D341Med (cell line): ENCODE data around the gene AK3.
"Not testable (repeated sequence)": the region's sequence is repeated elsewhere in the genome, so short reads cannot be mapped to it uniquely, and the experiment has no call there.

ENCODE experiments used
- DNase-seq: peaks from one replicate; pipeline ENCODE4 v3.0.0; 2012; ENCODE audit warnings: low spot score

Gene AK3

DNA sequence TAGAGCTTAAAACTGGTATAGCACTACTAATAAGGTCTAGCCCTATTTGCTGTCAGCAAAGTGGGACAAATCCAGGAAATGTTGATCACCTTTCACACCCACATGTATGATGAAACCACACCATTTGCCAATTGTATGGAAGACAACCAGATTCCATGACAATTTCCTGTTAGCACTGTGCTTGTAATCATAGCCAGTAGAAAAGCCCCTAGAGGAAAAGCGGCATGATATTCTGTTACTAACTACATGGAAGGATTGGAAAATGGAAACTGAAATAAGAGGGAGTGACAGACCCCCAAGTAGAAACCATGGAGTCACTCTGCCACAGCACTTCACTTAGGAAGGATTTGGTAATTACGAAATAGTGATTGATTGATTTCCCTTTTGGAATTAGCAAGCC is 75.6 kb downstream of the AK3 start:
- DNase-seq: no peak

DNA sequence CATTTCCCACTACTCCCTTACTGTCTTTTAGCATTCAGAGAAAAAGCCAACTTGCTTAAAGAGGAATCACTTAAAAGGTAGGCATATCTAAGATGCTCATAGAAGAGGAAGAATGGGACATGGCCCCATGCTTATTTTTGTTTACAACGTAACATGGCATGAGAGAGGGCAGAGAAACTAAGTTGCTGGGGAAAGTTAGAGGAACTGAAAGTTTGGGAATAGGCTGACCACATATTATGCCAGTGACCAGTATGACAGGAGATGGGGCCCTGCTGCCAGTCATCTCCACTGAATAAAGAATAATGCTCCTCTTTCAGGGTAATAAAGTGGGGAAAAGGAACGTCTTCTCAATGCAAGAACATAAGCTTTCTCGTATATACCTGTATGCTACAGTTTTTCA is 77.0 kb downstream of the AK3 start:
- DNase-seq: no peak

DNA sequence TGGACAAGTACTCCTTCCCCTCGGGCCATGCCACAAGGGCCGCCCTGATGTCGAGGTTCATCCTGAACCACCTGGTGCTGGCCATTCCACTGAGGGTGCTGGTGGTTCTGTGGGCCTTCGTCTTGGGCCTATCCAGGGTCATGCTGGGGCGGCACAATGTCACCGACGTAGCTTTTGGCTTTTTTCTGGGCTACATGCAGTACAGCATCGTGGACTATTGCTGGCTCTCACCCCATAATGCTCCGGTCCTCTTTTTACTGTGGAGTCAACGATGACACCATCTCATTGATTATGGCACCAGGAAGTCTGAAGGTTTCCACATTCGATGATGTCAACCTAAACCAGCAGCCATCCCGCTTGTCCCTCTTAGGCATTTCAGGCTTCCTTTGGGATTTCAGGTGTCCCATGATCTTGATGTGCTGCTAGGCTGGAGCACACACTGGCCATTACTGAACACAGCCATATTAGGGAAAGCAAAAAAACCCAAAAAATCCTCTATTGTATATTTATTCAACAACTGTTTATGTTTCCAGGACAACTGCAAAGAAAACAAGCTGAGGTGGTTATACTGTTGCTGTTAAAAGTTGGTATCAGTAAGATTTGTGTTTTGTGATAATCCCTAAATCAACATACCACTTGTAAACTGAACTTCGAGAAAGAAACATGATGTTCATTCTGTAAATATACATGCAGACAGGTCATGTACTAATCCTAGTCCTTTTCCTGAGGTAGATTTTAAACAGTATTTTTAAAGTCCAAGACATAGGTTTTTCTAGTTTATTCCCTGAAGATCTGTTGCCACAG is 77.8 kb downstream of the AK3 start:
- no peak for DNase-seq

DNA sequence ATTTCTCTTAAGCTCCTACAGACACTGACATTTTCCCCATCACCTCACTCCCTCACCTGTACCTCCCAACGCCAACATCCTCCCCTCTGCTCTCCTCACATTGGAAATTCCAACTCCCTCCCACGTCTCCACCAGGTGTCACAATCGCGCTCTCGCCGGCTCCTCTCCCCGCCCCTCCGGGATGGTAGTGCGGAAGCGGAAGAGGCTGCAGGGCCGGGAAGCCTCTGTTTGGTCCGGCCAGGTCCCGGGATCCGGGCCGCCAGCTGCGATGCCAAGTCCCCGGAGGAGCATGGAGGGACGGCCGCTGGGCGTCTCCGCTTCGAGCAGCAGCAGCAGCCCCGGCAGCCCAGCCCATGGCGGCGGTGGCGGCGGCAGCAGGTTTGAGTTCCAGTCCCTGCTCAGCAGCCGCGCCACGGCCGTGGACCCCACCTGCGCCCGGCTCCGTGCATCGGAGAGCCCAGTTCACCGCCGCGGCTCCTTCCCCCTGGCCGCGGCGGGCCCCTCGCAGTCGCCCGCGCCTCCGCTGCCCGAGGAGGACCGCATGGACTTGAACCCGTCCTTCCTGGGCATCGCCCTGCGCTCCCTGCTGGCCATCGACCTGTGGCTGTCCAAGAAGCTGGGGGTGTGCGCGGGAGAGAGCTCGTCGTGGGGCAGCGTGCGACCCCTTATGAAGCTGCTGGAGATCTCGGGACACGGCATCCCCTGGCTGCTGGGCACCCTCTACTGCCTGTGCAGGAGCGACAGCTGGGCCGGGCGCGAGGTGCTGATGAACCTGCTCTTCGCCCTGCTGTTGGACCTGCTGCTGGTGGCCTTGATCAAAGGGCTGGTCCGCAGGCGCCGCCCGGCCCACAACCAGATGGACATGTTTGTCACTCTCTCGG is 78.7 kb downstream of the AK3 start, which contains the start of gene PLPP6:
TSS of gene PLPP6 (plus strand) at position 187 of the 881 bp plus-strand sequence. CDS start at position 269, 82 bp downstream.
- DNase-seq: peak; percentile 92

DNA sequence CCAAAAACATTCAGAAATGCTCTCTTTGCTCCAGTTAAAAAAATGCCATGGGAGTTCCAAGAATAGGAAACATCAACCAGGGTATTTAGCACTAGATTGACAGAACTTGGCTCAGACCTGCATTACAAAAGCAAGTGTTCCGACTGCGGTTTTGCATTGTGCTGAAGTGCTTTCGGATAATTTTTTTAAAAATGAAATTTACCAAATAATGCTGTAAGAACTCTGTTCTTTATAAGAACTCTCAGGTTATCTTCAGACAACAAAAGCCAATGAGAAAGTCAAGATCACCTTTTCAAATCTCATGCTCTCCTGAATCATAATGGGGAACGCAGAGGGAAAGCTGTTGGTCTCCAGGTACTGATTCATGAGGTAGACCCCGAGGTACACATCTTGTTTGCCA is 79.4 kb downstream of the AK3 start:
- no peak for DNase-seq

DNA sequence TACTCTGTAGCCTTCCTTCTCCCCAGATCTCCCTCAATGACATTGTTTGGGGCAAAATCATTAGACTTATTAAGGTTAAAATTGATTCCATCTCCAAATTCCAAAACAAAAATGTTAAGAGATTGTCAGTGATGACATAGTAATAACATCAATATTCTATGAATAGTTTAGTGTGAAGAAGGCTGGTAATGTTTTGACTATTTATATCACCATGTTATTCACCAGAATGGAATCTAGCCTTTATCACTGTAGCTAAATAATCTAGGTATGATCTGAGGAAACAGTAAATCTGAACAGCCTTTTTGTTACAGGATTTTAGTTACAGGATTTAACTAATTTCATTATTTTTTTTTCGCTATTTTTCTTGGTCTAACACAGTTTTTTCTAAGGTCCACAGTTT is 79.8 kb downstream of the AK3 start:
- no peak for DNase-seq

DNA sequence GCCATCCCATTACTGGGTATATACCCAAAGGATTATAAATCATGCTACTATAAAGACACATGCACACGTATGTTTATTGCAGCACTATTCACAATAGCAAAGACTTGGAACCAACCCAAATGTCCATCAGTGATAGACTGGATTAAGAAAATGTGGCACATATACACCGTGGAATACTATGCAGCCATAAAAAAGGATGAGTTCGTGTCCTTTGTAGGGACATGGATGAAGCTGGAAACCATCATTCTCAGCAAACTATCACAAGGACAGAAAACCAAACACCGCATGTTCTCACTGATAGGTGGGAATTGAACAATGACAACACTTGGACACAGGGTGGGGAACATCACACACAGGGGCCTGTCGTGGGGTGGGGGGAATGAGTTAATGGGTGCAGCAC is 80.3 kb downstream of the AK3 start:
- DNase-seq: not testable (repeated sequence)
